GM23338 (cell line): ENCODE data around the gene CFAP65. TPM values are rescaled to one million over a fixed set of nuclear protein-coding genes. Genes with fewer than 3 reads are reported as not detected.

Source experiments
- ATAC-seq: fragments of 200-7000 bp; cut with Tn5 transposase; 3 replicates; pipeline ENCODE4 v1.9.1; 2020
- DNase-seq: peaks from one replicate; pipeline ENCODE4 v3.0.0-alpha.2; 2015; ENCODE audit warnings: low spot score
- H2AFZ ChIP-seq: fragments of 200-600 bp; sonication (generic); 2 replicates; pipeline ENCODE4 v1.8.0; 2016; ENCODE audit warnings: antibody characterized with exemption, mild to moderate bottlenecking, moderate library complexity
- H3F3A ChIP-seq: fragments of 200-600 bp; sonication (generic); replicated peaks from 2 replicates; pipeline ENCODE4 v1.8.0; 2017; ENCODE audit warnings: antibody characterized with exemption, mixed run types, low read depth
- H3K27ac ChIP-seq: fragments of 200-600 bp; sonication (generic); 2 replicates; pipeline ENCODE4 v1.6.1; 2016; ENCODE audit warnings: low read depth
- H3K27me3 ChIP-seq: fragments of 200-600 bp; sonication (generic); 2 replicates; pipeline ENCODE4 v1.8.0; 2016; ENCODE audit warnings: mild to moderate bottlenecking, mixed run types, moderate library complexity; ENCODE audit not compliant: insufficient read depth
- H3K36me3 ChIP-seq: fragments of 200-600 bp; sonication (generic); 2 replicates; pipeline ENCODE4 v1.8.0; 2016; ENCODE audit warnings: mild to moderate bottlenecking; ENCODE audit not compliant: insufficient read depth
- H3K4me1 ChIP-seq: fragments of 200-600 bp; sonication (generic); 2 replicates; pipeline ENCODE4 v1.8.0; 2016; ENCODE audit warnings: mild to moderate bottlenecking, moderate library complexity; ENCODE audit not compliant: insufficient read depth
- H3K4me2 ChIP-seq: fragments of 200-600 bp; sonication (generic); 2 replicates; pipeline ENCODE4 v1.7.1; 2017; ENCODE audit warnings: mixed run types
- H3K4me3 ChIP-seq: fragments of 200-600 bp; sonication (generic); 2 replicates; pipeline ENCODE4 v1.6.1; 2016; ENCODE audit warnings: mixed run types
- H3K79me2 ChIP-seq: fragments of 200-600 bp; sonication (generic); replicated peaks from 2 replicates; pipeline ENCODE4 v1.8.0; 2017; ENCODE audit warnings: mild to moderate bottlenecking; ENCODE audit not compliant: insufficient read depth
- H3K9me2 ChIP-seq: fragments of 200-600 bp; sonication (generic); 2 replicates; pipeline ENCODE4 v1.8.0; 2017; ENCODE audit not compliant: insufficient read depth
- H4K20me1 ChIP-seq: fragments of 200-600 bp; sonication (generic); replicated peaks from 2 replicates; pipeline ENCODE4 v1.8.0; 2017; ENCODE audit warnings: mild to moderate bottlenecking; ENCODE audit not compliant: insufficient read depth
- H3K27ac Mint-ChIP-seq: 2 replicates; pipeline ENCODE4 v1.8.0; 2020; ENCODE audit warnings: inconsistent platforms, mild to moderate bottlenecking, moderate library complexity, mixed read lengths
- H3K27me3 Mint-ChIP-seq: 3 replicates; pipeline ENCODE4 v1.8.0; 2022; ENCODE audit warnings: low read depth, mild to moderate bottlenecking, moderate library complexity, mixed read lengths, inconsistent platforms; ENCODE audit not compliant: insufficient read depth, poor library complexity
- H3K36me3 Mint-ChIP-seq: 3 replicates; pipeline ENCODE4 v1.8.0; 2021; ENCODE audit warnings: low read depth, mild to moderate bottlenecking, inconsistent platforms, moderate library complexity, mixed read lengths
- H3K4me1 Mint-ChIP-seq: 3 replicates; pipeline ENCODE4 v1.8.0; 2020; ENCODE audit warnings: mild to moderate bottlenecking, inconsistent platforms, mixed read lengths
- H3K4me3 Mint-ChIP-seq: 3 replicates; pipeline ENCODE4 v1.8.0; 2021; ENCODE audit warnings: moderate library complexity, mild to moderate bottlenecking, inconsistent platforms, mixed read lengths
- H3K9me3 Mint-ChIP-seq: 3 replicates; pipeline ENCODE4 v1.8.0; 2020; ENCODE audit warnings: moderate library complexity, mild to moderate bottlenecking, inconsistent platforms, mixed read lengths
- CREB1 ChIP-seq: fragments of 250-450 bp; sonication (Bioruptor Pico); IDR thresholded peaks from 2 replicates; pipeline ENCODE4 v1.5.0; 2020; ENCODE audit warnings: low read depth, mild to moderate bottlenecking, moderate library complexity
- EZH2 ChIP-seq: fragments of 200-600 bp; sonication (generic); IDR thresholded peaks from one replicate; pipeline ENCODE4 v1.8.0; 2017; ENCODE audit warnings: antibody characterized with exemption, mild to moderate bottlenecking, low read depth; ENCODE audit not compliant: unreplicated experiment
- EZH2phosphoT487 ChIP-seq: fragments of 200-600 bp; sonication (generic); IDR thresholded peaks from one replicate; pipeline ENCODE4 v1.8.1; 2018; ENCODE audit warnings: antibody characterized with exemption; ENCODE audit not compliant: unreplicated experiment
- JUNB ChIP-seq: IDR thresholded peaks from one replicate; pipeline ENCODE4 v1.6.1; 2016; ENCODE audit warnings: antibody characterized with exemption; ENCODE audit not compliant: unreplicated experiment
- NANOG ChIP-seq: IDR thresholded peaks from 2 replicates; pipeline ENCODE4 v1.6.1; 2016; ENCODE audit warnings: antibody characterized with exemption, borderline replicate concordance
- STAT1 ChIP-seq: IDR thresholded peaks from one replicate; pipeline ENCODE4 v1.6.1; 2016; ENCODE audit warnings: antibody characterized with exemption; ENCODE audit not compliant: unreplicated experiment
- ZNF114 ChIP-seq: fragments of 250-450 bp; sonication (Bioruptor Pico); IDR thresholded peaks from 2 replicates; pipeline ENCODE4 v1.5.0; 2020; ENCODE audit warnings: mild to moderate bottlenecking, moderate library complexity
- ZNF331 ChIP-seq: fragments of 250-450 bp; sonication (Bioruptor Pico); IDR thresholded peaks from 2 replicates; pipeline ENCODE4 v1.5.0; 2020; ENCODE audit warnings: low read depth, mild to moderate bottlenecking, moderate library complexity
- polyA plus RNA-seq: library from polyadenylated mRNA; unstranded; fragments of >200 nt; fragmentation: Nextera tagmentation; extraction: Ambion mirVana; gene quantifications from 2 replicates; pipeline ENCODE4 v1.2.1, GENCODE V29; 2016
- total RNA-seq: library from RNA; depleted of rRNA; stranded (reverse); fragments of >200 nt; shearing (Covaris generic); gene quantifications from 2 replicates; pipeline ENCODE4 v1.2.3, GENCODE V29; 2014
- TF ChIP-seq, protein P1 (sequence below), 2 experiments: fragments of 200-600 bp in 1 of 2; sonication (generic) in 1 of 2; conservative IDR thresholded peaks; 2 replicates each; pipeline versions ENCODE4 v1.5.1 to v1.6.1; 2016 to 2017; ENCODE audit warnings: antibody characterized with exemption in 2 of 2, low read depth in 2 of 2, mild to moderate bottlenecking in 2 of 2, moderate library complexity in 1 of 2
- TF ChIP-seq, protein P2 (sequence below): fragments of 250-450 bp; sonication (Bioruptor Pico); IDR thresholded peaks from 2 replicates; pipeline ENCODE4 v1.5.0; 2020; ENCODE audit warnings: mild to moderate bottlenecking, moderate library complexity
- TF ChIP-seq, protein P3 (sequence below): IDR thresholded peaks from one replicate; pipeline ENCODE4 v1.6.1; 2018; ENCODE audit warnings: antibody characterized with exemption; ENCODE audit not compliant: unreplicated experiment

Gene CFAP65
- total and polyA plus RNA-seq, 2 experiments from 2014 or later, result 0.38 to 0.74 TPM

DNA sequence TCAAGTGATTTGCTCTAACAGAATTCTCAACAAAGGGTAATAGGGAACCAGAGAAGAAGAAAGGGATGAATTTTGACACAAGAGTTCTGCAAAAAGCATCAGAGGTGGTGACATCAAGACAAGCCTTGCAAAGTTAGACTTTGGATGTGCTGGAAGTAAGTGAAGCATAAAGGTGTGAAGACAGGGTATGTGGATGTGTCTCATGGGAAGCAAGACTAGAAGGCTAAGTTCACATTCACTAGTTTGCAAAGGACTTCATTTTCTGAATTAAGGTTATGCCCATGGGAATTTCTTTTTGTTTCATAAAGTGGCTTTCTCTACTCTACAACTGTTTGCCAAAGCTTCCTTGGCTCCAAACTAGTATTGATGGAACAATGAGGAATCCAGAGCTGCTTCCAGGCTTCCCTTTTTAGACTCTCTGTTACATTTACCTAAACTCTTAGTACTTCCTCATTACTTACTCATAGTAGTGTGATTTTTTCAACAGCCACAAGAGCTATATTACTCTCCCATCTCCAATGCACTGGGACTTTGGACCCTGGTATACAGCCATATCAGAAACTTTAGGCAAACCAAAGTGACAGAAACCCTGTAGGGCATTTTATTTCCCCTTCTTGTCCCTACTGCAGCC lies 40.5 kb upstream of the CFAP65 start (continued):
- TF ChIP-seq NANOG (no peak), EZH2phosphoT487 (no peak), CREB1 (CRISPR knock-in tag) (no peak), ZNF114 (CRISPR knock-in tag) (no peak)

DNA sequence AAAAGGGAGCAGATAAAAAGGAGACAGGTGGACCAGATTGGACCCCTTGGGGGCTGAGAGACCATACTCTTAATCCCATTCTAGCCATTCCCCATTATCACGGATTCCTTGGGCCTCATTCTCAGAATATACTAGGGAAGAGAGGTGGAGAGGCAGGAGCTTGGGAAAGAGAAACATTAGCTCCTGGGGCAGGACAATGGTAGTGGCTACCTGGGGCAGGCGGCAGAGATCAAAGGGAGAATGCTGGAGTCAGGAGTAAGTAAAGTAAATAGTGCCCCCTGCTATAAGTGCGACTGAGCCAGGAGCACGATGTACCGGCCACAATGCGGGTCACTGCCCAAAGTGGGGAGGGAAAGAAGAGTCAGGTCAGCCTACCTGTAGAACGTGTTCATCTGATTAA lies 39.8 kb upstream of the CFAP65 start:
- peaks cover 3% of the 10 kb centered on the region; the same call in 1 of the 3 replicates for H3K4me1 Mint-ChIP-seq
- H3K4me3 ChIP-seq, result no peak overlapping the region
- H2AFZ ChIP-seq, result no peak overlapping the region
- TF ChIP-seq JUNB (no peak), ZNF331 (no peak), NANOG (no peak), CREB1 (CRISPR knock-in tag) (no peak), ZNF114 (CRISPR knock-in tag) (no peak), EZH2 (no peak), STAT1 (no peak)
- TF ChIP-seq, protein P1, sequence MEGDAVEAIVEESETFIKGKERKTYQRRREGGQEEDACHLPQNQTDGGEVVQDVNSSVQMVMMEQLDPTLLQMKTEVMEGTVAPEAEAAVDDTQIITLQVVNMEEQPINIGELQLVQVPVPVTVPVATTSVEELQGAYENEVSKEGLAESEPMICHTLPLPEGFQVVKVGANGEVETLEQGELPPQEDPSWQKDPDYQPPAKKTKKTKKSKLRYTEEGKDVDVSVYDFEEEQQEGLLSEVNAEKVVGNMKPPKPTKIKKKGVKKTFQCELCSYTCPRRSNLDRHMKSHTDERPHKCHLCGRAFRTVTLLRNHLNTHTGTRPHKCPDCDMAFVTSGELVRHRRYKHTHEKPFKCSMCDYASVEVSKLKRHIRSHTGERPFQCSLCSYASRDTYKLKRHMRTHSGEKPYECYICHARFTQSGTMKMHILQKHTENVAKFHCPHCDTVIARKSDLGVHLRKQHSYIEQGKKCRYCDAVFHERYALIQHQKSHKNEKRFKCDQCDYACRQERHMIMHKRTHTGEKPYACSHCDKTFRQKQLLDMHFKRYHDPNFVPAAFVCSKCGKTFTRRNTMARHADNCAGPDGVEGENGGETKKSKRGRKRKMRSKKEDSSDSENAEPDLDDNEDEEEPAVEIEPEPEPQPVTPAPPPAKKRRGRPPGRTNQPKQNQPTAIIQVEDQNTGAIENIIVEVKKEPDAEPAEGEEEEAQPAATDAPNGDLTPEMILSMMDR (conservative IDR thresholded peaks at IDR 0.05; ENCODE audit: low read depth in 2 of 2), result no peak
- TF ChIP-seq, protein P2, sequence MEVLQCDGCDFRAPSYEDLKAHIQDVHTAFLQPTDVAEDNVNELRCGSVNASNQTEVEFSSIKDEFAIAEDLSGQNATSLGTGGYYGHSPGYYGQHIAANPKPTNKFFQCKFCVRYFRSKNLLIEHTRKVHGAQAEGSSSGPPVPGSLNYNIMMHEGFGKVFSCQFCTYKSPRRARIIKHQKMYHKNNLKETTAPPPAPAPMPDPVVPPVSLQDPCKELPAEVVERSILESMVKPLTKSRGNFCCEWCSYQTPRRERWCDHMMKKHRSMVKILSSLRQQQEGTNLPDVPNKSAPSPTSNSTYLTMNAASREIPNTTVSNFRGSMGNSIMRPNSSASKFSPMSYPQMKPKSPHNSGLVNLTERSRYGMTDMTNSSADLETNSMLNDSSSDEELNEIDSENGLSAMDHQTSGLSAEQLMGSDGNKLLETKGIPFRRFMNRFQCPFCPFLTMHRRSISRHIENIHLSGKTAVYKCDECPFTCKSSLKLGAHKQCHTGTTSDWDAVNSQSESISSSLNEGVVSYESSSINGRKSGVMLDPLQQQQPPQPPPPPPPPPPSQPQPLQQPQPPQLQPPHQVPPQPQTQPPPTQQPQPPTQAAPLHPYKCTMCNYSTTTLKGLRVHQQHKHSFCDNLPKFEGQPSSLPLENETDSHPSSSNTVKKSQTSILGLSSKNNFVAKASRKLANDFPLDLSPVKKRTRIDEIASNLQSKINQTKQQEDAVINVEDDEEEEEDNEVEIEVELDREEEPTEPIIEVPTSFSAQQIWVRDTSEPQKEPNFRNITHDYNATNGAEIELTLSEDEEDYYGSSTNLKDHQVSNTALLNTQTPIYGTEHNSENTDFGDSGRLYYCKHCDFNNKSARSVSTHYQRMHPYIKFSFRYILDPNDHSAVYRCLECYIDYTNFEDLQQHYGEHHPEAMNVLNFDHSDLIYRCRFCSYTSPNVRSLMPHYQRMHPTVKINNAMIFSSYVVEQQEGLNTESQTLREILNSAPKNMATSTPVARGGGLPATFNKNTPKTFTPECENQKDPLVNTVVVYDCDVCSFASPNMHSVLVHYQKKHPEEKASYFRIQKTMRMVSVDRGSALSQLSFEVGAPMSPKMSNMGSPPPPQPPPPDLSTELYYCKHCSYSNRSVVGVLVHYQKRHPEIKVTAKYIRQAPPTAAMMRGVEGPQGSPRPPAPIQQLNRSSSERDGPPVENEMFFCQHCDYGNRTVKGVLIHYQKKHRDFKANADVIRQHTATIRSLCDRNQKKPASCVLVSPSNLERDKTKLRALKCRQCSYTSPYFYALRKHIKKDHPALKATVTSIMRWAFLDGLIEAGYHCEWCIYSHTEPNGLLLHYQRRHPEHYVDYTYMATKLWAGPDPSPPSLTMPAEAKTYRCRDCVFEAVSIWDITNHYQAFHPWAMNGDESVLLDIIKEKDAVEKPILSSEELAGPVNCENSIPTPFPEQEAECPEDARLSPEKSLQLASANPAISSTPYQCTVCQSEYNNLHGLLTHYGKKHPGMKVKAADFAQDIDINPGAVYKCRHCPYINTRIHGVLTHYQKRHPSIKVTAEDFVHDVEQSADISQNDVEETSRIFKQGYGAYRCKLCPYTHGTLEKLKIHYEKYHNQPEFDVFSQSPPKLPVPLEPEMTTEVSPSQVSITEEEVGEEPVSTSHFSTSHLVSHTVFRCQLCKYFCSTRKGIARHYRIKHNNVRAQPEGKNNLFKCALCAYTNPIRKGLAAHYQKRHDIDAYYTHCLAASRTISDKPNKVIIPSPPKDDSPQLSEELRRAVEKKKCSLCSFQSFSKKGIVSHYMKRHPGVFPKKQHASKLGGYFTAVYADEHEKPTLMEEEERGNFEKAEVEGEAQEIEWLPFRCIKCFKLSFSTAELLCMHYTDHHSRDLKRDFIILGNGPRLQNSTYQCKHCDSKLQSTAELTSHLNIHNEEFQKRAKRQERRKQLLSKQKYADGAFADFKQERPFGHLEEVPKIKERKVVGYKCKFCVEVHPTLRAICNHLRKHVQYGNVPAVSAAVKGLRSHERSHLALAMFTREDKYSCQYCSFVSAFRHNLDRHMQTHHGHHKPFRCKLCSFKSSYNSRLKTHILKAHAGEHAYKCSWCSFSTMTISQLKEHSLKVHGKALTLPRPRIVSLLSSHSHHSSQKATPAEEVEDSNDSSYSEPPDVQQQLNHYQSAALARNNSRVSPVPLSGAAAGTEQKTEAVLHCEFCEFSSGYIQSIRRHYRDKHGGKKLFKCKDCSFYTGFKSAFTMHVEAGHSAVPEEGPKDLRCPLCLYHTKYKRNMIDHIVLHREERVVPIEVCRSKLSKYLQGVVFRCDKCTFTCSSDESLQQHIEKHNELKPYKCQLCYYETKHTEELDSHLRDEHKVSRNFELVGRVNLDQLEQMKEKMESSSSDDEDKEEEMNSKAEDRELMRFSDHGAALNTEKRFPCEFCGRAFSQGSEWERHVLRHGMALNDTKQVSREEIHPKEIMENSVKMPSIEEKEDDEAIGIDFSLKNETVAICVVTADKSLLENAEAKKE, result no peak
- TF ChIP-seq, protein P3, sequence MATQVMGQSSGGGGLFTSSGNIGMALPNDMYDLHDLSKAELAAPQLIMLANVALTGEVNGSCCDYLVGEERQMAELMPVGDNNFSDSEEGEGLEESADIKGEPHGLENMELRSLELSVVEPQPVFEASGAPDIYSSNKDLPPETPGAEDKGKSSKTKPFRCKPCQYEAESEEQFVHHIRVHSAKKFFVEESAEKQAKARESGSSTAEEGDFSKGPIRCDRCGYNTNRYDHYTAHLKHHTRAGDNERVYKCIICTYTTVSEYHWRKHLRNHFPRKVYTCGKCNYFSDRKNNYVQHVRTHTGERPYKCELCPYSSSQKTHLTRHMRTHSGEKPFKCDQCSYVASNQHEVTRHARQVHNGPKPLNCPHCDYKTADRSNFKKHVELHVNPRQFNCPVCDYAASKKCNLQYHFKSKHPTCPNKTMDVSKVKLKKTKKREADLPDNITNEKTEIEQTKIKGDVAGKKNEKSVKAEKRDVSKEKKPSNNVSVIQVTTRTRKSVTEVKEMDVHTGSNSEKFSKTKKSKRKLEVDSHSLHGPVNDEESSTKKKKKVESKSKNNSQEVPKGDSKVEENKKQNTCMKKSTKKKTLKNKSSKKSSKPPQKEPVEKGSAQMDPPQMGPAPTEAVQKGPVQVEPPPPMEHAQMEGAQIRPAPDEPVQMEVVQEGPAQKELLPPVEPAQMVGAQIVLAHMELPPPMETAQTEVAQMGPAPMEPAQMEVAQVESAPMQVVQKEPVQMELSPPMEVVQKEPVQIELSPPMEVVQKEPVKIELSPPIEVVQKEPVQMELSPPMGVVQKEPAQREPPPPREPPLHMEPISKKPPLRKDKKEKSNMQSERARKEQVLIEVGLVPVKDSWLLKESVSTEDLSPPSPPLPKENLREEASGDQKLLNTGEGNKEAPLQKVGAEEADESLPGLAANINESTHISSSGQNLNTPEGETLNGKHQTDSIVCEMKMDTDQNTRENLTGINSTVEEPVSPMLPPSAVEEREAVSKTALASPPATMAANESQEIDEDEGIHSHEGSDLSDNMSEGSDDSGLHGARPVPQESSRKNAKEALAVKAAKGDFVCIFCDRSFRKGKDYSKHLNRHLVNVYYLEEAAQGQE, result no peak
- H3F3A ChIP-seq, result no peaks in the 10 kb centered on the region
- H3K27me3 ChIP-seq, result no peaks in the 10 kb centered on the region
- H3K9me2 ChIP-seq, result no peaks in the 10 kb centered on the region
- DNase-seq (no peak), ATAC-seq (peak; percentile 68)
- no peaks in the 10 kb centered on the region for H3K4me1 ChIP-seq
- no peaks in the 10 kb centered on the region for H3K36me3 ChIP-seq
- H4K20me1 ChIP-seq, result peaks cover 5% of the 10 kb centered on the region; the same call in 1 of the 2 replicates
- H3K27me3 Mint-ChIP-seq, result peaks cover 2% of the 10 kb centered on the region
- H3K9me3 Mint-ChIP-seq, result no peaks in the 10 kb centered on the region
- H3K79me2 ChIP-seq, result no peaks in the 10 kb centered on the region
- H3K4me3 Mint-ChIP-seq, result no peak overlapping the region
- H3K36me3 Mint-ChIP-seq, result no peaks in the 10 kb centered on the region
- H3K27ac Mint-ChIP-seq, result no peak overlapping the region
- no peak overlapping the region for H3K4me2 ChIP-seq
- H3K27ac ChIP-seq, result no peak overlapping the region
